ENCODE results near the gene COX11.

- no peak for TF ChIP-seq TAF1 (IDR thresholded peaks at IDR 0.05; ENCODE audit: borderline replicate concordance, low read depth, low read length)
- no peak for TF ChIP-seq FOXM1 (IDR thresholded peaks at IDR 0.05; ENCODE audit: low read depth)
- TF ChIP-seq CTCF (IDR thresholded peaks at IDR 0.05), result no peak
- no peak for TF ChIP-seq MAX (IDR thresholded peaks at IDR 0.05; ENCODE audit: low read depth)
- no peak for TF ChIP-seq POLR2AphosphoS5 (IDR thresholded peaks at IDR 0.05; ENCODE audit: low read depth, low read length)
These were observed 11.7 kb downstream of the COX11 start for GRCh38 chr17:54956791-54957190.

All from SK-N-SH (cell line).